Endothelial cell of umbilical vein (primary cell): Measurements from ENCODE around the gene CLCN3. TPM values are rescaled to one million over a fixed set of nuclear protein-coding genes. Genes with fewer than 3 reads are reported as not detected.

Source experiments
- BruUV-seq: library from RNA; stranded (reverse); fragments of 400-500 nt; replicated peaks from 2 replicates; lab custom pipeline; 2021; lab: Mats Ljungman, UMichigan
- CTCF ChIA-PET: fragments of 300-600, 350-600 bp; sonication (Branson Sonifier 250); formaldehyde crosslinking; loops from one replicate; lab custom pipeline; 2021; ENCODE audit warnings: antibody characterized with exemption, inconsistent platforms; lab: Charles Lee
- POLR2A ChIA-PET: fragments of 300-600, 350-600 bp; sonication (Branson Sonifier 250); formaldehyde crosslinking; loops from one replicate; lab custom pipeline; 2021; ENCODE audit warnings: antibody characterized with exemption, inconsistent platforms; lab: Charles Lee
- DNase-seq: peaks from one replicate; pipeline ENCODE4 v3.0.0-alpha.2; 2011; ENCODE audit warnings: low read depth, low spot score
- FAIRE-seq: peaks from 2 replicates; lab custom pipeline; 2011; peaks lifted over from hg19 to GRCh38; lab: Jason Lieb, UNC
- H2AFZ ChIP-seq: 2 replicates; pipeline ENCODE4 v1.6.0; 2012; ENCODE audit warnings: low read depth, low read length, control low read depth, inconsistent platforms
- H3K27ac ChIP-seq: 2 replicates; pipeline ENCODE4 v1.5.1; 2011; ENCODE audit warnings: low read depth, mild to moderate bottlenecking, control low read depth, low read length, moderate library complexity; ENCODE audit not compliant: insufficient read depth
- H3K27me3 ChIP-seq, 2 experiments: 2 replicates each; pipeline versions ENCODE4 v1.6.0 to v1.6.1; 2011; ENCODE audit warnings: low read length in 2 of 2, mixed read lengths in 1 of 2; ENCODE audit not compliant: control insufficient read depth in 2 of 2, insufficient read depth in 2 of 2
- H3K36me3 ChIP-seq, 2 experiments: 2 replicates in 1 of 2; 3 replicates in 1 of 2; pipeline ENCODE4 v1.5.1; 2011; ENCODE audit warnings: low read length in 2 of 2, mild to moderate bottlenecking in 1 of 2, moderate library complexity in 1 of 2; ENCODE audit not compliant: control insufficient read depth in 2 of 2, insufficient read depth in 2 of 2; ENCODE audit errors: extremely low read depth in 1 of 2
- H3K4me1 ChIP-seq: 3 replicates; pipeline ENCODE4 v1.5.1; 2011; ENCODE audit warnings: mild to moderate bottlenecking, low read length; ENCODE audit not compliant: control insufficient read depth, insufficient read depth; ENCODE audit errors: extremely low read depth
- H3K4me2 ChIP-seq: 2 replicates; pipeline ENCODE4 v1.6.1; 2011; ENCODE audit warnings: low read length, control low read depth, mixed read lengths; ENCODE audit not compliant: insufficient read depth
- H3K4me3 ChIP-seq, 3 experiments: fragments of 200-600 bp in 1 of 3; sonication (generic), shearing (Covaris generic) in 1 of 3; replicated peaks in 1 of 3; 2 replicates each; pipeline ENCODE4 v1.5.1; 2011 to 2016; ENCODE audit warnings: control low read depth in 3 of 3, low read length in 3 of 3, mild to moderate bottlenecking in 2 of 3, inconsistent platforms in 1 of 3, low read depth in 1 of 3, moderate library complexity in 1 of 3; ENCODE audit not compliant: insufficient read depth in 1 of 3
- H3K79me2 ChIP-seq: 2 replicates; pipeline ENCODE4 v1.6.0; 2012; ENCODE audit warnings: low read length, inconsistent platforms; ENCODE audit not compliant: control insufficient read depth, insufficient read depth
- H3K9ac ChIP-seq: replicated peaks from 2 replicates; pipeline ENCODE3; 2011; ENCODE audit warnings: low read length, control low read depth; ENCODE audit not compliant: insufficient read depth; ENCODE audit errors: extremely low read depth
- H3K9me1 ChIP-seq: replicated peaks from 3 replicates; pipeline ENCODE4 v1.6.0; 2011; ENCODE audit warnings: mild to moderate bottlenecking, low read length; ENCODE audit not compliant: control insufficient read depth, insufficient read depth; ENCODE audit errors: extremely low read depth
- H3K9me3 ChIP-seq: replicated peaks from 2 replicates; pipeline ENCODE4 v1.5.1; 2012; ENCODE audit warnings: low read length, inconsistent platforms; ENCODE audit not compliant: control insufficient read depth, insufficient read depth
- H4K20me1 ChIP-seq: replicated peaks from 2 replicates; pipeline ENCODE3; 2011; ENCODE audit warnings: mild to moderate bottlenecking, low read length; ENCODE audit not compliant: control insufficient read depth, insufficient read depth; ENCODE audit errors: extremely low read depth
- CTCF ChIP-seq, 2 donors: IDR thresholded peaks; 1 replicate in 1 of 2; 2 replicates in 1 of 2; pipeline ENCODE4 v1.5.1; 2011; ENCODE audit warnings: low read length in 2 of 2, mild to moderate bottlenecking in 2 of 2, moderate library complexity in 2 of 2, control low read depth in 1 of 2, inconsistent platforms in 1 of 2, low read depth in 1 of 2; ENCODE audit not compliant: insufficient read depth in 1 of 2; ENCODE audit errors: extremely low read depth in 1 of 2
- EZH2 ChIP-seq: IDR thresholded peaks from 2 replicates; pipeline ENCODE4 v1.6.1; 2012; ENCODE audit warnings: borderline replicate concordance, low read depth, mild to moderate bottlenecking, moderate library complexity, low read length, inconsistent platforms; ENCODE audit not compliant: severe bottlenecking
- FOS ChIP-seq: IDR thresholded peaks from 2 replicates; pipeline ENCODE4 v1.6.1; 2011; ENCODE audit warnings: mild to moderate bottlenecking, low read length, moderate library complexity, borderline replicate concordance; ENCODE audit not compliant: insufficient read depth
- GATA2 ChIP-seq: IDR thresholded peaks from 2 replicates; pipeline ENCODE4 v1.7.0; 2011; ENCODE audit warnings: low read depth, mild to moderate bottlenecking, moderate library complexity, mixed read lengths, low read length; ENCODE audit not compliant: insufficient read length, insufficient read depth
- JUN ChIP-seq: IDR thresholded peaks from 2 replicates; pipeline ENCODE4 v1.6.1; 2011; ENCODE audit warnings: borderline replicate concordance, low read depth; ENCODE audit not compliant: insufficient read length, insufficient read depth
- MAX ChIP-seq: IDR thresholded peaks from 2 replicates; pipeline ENCODE4 v1.6.1; 2011; ENCODE audit not compliant: insufficient read depth, insufficient read length
- MYC ChIP-seq: IDR thresholded peaks from one replicate; pipeline ENCODE4 v1.6.1; 2011; ENCODE audit warnings: mild to moderate bottlenecking, low read depth, low read length
- POLR2A ChIP-seq: IDR thresholded peaks from 2 replicates; pipeline ENCODE4 v1.6.1; 2012; ENCODE audit warnings: low read depth, mild to moderate bottlenecking, control low read depth, low read length
- POLR2AphosphoS5 ChIP-seq: IDR thresholded peaks from 2 replicates; pipeline ENCODE4 v1.6.1; 2012; ENCODE audit warnings: low read depth, mild to moderate bottlenecking, control low read depth, low read length, moderate library complexity; ENCODE audit not compliant: insufficient read depth
- dilution Hi-C: fragments of 300-500 bp; cut with MboI; formaldehyde crosslinking; loops from one replicate; pipeline ENCODE4 v1.15.0; 2019; ENCODE audit warnings: low sequenced_read_pairs; ENCODE audit not compliant: extremely low pct_ligation_motif_present
- intact Hi-C: fragments of 100-400 bp; cut with micrococcal nuclease; formaldehyde crosslinking; loops from one replicate; pipeline ENCODE4 v1.10.0; 2022
- polyA plus RNA-seq, 4 experiments: library from polyadenylated mRNA; depleted of rRNA in 3 of 4; stranded (reverse) in 3 of 4; unstranded in 1 of 4; fragments of >200 nt; gene quantifications; 2 replicates each; pipeline versions ENCODE4 v1.2.1 to v1.2.3, GENCODE V29; 2011 to 2012; ENCODE audit warnings: missing spikeins in 1 of 4
- total RNA-seq: library from RNA; stranded (reverse); gene quantifications from 2 replicates; pipeline ENCODE4 v1.2.3, GENCODE V29; 2021

The CLCN3 gene
- total and polyA plus RNA-seq, 2 donors (not counting 3 experiments of a cell fraction or from before 2014, with no cell fraction given) = 16.5 to 51.4 TPM

- H3K9me3 ChIP-seq = no peaks in the 10 kb centered on the region
- H3K36me3 ChIP-seq = no peaks in the 10 kb centered on the region
- H3K4me3 ChIP-seq = peak overlapping the region; percentile 37 to 77 (median 45)
- H4K20me1 ChIP-seq = no peaks in the 10 kb centered on the region
- ChIA-PET POLR2A (interaction anchor here (1.4 to 1.7 kb wide), 2 partner anchors 40 to 98 kb away, joined by 3 to 8 read pairs; partner anchors contain the start of genes CLCN3 and HPF1), CTCF (interaction anchor here (1.0 to 3.3 kb wide), 8 partner anchors 10 to 63 kb away, joined by 3 to 31 read pairs (median 4); partner anchors contain the start of genes CLCN3 and NEK1)
- no peaks in the 10 kb centered on the region for H3K9me1 ChIP-seq
- H3K27ac ChIP-seq = peak overlapping the region; percentile 94
- intact Hi-C loops = loop anchor here (1.0 to 5.0 kb wide), 2 partner anchors 40 to 57 kb away; partner anchors contain the start of gene CLCN3
- dilution Hi-C loops = no loop called here
- peak overlapping the region; percentile 82 for H3K9ac ChIP-seq
- DNase-seq (peak; percentile 97), FAIRE-seq (peak; percentile 90)
- peak overlapping the region; percentile 97 for H3K4me2 ChIP-seq
- peaks cover 14% of the 10 kb centered on the region for H3K79me2 ChIP-seq
- TF ChIP-seq MYC (no peak), MAX (no peak), FOS (peak; percentile 61), CTCF (IDR thresholded peaks at IDR 0.05; ENCODE audit: extremely low read depth in 1 of 2, insufficient read depth in 1 of 2, low read depth in 1 of 2, low read length in 2 of 2) (no peak), JUN (peak; percentile 98), EZH2 (no peak), GATA2 (peak; percentile 70), POLR2AphosphoS5 (peak; percentile 37), POLR2A (peak; percentile 28)
- no peaks in the 10 kb centered on the region for H3K27me3 ChIP-seq
- TSS peak; percentile 97 for BruUV-seq
- peaks cover 52% of the 10 kb centered on the region for H3K4me1 ChIP-seq
- peak overlapping the region; percentile 52 for H2AFZ ChIP-seq
These were observed 39.6 kb downstream of the CLCN3 start for GRCh38 chr4:169659716-169660670.
